ENCODE measurements around the gene GRM5.

Gene GRM5

DNA sequence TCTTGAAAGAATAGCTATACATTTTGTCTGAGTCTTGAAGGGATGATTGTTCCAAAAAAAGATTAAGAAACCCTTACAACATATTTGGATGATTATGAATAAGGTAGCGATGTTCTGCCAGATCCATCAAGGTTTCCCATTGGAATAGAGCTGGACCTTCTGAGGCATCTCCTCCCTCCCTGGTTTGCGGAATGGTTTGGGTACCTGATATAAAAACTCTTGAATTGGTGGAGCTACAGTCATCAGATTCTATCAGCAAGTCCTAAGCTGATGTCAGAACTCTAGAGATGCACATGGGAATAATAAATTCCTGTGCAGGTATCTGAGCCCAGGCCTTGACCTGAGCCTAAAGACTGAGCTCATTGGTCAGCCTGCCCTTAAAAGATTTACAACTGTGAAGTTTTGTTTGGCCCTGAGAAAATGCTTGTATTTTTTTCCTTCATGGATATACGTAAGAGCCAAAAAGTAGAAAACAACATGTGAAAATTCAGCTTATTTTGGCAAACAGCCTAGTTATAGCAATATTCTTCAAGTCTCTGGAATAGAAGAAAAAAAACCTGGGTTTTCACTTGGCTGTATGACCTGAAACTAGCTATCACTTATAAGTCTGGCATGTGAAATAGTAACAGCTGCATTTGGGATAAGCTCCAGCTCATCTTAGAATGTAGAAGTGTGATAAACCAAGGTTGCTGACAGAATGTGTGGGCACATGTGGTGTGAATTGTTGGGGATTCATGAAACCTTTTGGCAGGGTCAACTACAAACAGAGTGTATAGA is 462.5 kb downstream of the GRM5 start:
- Histone ChIP-seq H3K27me3 (replicated peaks; ENCODE audit: control insufficient read depth, insufficient read depth, low read length) (no peaks in the 10 kb centered on the region), H3K9ac (ENCODE audit: low read length) (no peak overlapping the region), H3K9me3 (ENCODE audit: control insufficient read depth, low read length) (peaks cover 3% of the 10 kb centered on the region), H3K4me1 (ENCODE audit: control insufficient read depth, insufficient read depth, low read length) (peaks cover 21% of the 10 kb centered on the region), H3K36me3 (ENCODE audit: control insufficient read depth, insufficient read depth, low read length, severe bottlenecking) (no peaks in the 10 kb centered on the region), H3K4me3 (ENCODE audit: low read length) (no peak overlapping the region)
- peak; percentile 17 for DNase-seq (ENCODE audit: low read depth)

DNA sequence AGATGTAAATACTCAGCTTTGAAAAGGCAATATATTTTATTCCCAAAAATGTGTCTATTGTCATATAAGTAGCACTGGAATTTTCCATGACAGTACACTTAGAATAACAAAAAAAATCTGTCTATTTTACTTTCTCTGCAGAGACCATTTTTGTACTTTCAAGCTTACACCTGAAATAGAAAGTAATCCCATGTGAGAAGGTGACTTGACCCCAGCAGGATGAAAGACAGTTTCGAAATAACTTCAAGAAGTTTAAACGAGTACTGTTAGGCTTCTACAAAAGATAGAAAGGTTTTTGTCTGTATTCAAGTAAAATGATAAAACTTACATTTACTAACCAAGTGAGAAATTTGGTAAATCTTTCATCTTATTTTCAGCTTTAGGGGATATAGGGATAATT is 468.4 kb downstream of the GRM5 start:
- Histone ChIP-seq H3K36me3 (ENCODE audit: control insufficient read depth, insufficient read depth, low read length, severe bottlenecking) (no peaks in the 10 kb centered on the region), H3K9me3 (ENCODE audit: control insufficient read depth, low read length) (no peaks in the 10 kb centered on the region), H3K4me1 (ENCODE audit: control insufficient read depth, insufficient read depth, low read length) (no peaks in the 10 kb centered on the region), H3K9ac (ENCODE audit: low read length) (no peak overlapping the region), H3K4me3 (ENCODE audit: low read length) (no peak overlapping the region), H3K27me3 (replicated peaks; ENCODE audit: control insufficient read depth, insufficient read depth, low read length) (no peaks in the 10 kb centered on the region)
- DNase-seq (ENCODE audit: low read depth), result no peak

DNA sequence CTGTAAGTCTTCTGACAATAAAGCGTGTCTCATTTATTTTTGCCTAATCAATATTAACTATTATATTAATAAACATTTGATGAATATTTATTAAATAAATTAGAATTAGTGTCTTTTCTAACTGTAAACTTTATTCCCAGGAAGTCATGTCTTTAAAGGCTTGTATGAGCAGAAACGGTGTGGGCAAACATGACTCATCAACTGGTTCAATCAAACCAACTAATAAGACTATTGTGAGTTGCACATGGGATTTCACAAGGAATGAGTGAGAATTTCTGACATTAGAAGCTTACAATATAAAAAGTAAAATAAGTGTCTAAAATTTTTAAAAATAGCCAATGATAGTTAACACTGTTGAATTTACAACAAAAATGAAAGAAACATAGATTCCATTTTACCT is 469.0 kb downstream of the GRM5 start:
- Histone ChIP-seq H3K4me1 (ENCODE audit: control insufficient read depth, insufficient read depth, low read length) (no peaks in the 10 kb centered on the region), H3K4me3 (ENCODE audit: low read length) (no peak overlapping the region), H3K9me3 (ENCODE audit: control insufficient read depth, low read length) (no peaks in the 10 kb centered on the region), H3K36me3 (ENCODE audit: control insufficient read depth, insufficient read depth, low read length, severe bottlenecking) (no peaks in the 10 kb centered on the region), H3K9ac (ENCODE audit: low read length) (no peak overlapping the region), H3K27me3 (replicated peaks; ENCODE audit: control insufficient read depth, insufficient read depth, low read length) (no peaks in the 10 kb centered on the region)
- DNase-seq (ENCODE audit: low read depth), result no peak

DNA sequence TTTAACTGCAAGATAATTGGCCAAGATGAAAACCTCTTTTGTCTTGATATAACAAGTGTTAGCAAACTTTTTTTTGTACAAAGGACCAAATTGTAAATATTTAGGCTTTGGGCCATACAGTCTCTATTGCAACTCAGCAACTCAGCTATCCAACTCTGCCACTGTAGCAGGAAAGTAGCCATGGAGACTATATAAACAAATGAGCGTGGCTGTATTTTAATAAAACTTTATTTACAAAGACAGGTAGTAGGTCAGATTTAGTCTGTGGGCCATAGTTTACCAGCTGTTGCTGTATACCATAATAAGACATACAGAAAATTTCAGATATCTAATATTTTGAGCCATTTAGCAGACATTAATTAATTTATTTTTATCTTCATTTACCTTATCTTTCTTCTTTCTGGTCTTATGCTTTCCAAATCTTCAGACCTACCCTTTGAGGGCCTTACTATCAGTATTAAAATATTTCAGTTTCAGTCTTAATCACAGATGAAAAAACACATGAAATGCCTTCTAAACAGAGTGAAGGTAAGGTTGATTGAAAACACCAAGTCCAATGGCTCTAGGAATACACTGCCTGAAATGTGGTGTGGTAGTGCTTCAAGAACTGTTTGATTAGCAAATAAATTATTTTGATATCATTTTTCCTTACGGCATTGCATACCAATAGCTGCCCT is 471.4 kb downstream of the GRM5 start:
- no peaks in the 10 kb centered on the region for H3K4me1 ChIP-seq (ENCODE audit: control insufficient read depth, insufficient read depth, low read length)
- H3K9ac ChIP-seq (ENCODE audit: low read length), result no peak overlapping the region
- no peak overlapping the region for H3K4me3 ChIP-seq (ENCODE audit: low read length)

DNA sequence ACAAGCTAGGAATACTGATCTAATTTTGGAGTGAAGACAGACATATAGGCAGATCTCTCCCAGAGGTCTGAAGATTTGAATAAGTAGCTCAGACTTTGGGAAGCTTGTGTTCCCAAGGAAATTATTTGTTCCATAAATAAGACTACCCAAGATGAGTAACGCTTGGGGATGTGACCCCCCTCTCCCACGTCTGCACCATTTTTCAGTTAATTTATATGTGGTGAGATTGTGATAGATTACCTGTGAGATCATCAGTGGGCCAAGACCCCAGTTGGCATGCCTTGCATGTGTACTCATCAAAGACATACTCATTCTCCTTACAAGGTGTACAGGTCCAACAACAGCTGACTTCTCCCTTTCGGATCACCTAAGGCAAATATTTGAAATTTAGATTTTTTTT is 475.4 kb downstream of the GRM5 start:
- H3K4me1 ChIP-seq (ENCODE audit: control insufficient read depth, insufficient read depth, low read length), result no peaks in the 10 kb centered on the region
- no peak for DNase-seq (ENCODE audit: low read depth)
- no peaks in the 10 kb centered on the region for H3K9me3 ChIP-seq (ENCODE audit: control insufficient read depth, low read length)
- H3K27me3 ChIP-seq (replicated peaks; ENCODE audit: control insufficient read depth, insufficient read depth, low read length), result no peaks in the 10 kb centered on the region
- H3K9ac ChIP-seq (ENCODE audit: low read length), result no peak overlapping the region
- H3K36me3 ChIP-seq (ENCODE audit: control insufficient read depth, insufficient read depth, low read length, severe bottlenecking), result no peaks in the 10 kb centered on the region
- H3K4me3 ChIP-seq (ENCODE audit: low read length), result no peak overlapping the region

More for the DNA sequence above, 471.4 kb downstream of the GRM5 start:
- H3K9me3 ChIP-seq (ENCODE audit: control insufficient read depth, low read length), result no peaks in the 10 kb centered on the region
- H3K36me3 ChIP-seq (ENCODE audit: control insufficient read depth, insufficient read depth, low read length, severe bottlenecking), result no peaks in the 10 kb centered on the region
- H3K27me3 ChIP-seq (replicated peaks; ENCODE audit: control insufficient read depth, insufficient read depth, low read length), result no peaks in the 10 kb centered on the region
- no peak for DNase-seq (ENCODE audit: low read depth)

DNA sequence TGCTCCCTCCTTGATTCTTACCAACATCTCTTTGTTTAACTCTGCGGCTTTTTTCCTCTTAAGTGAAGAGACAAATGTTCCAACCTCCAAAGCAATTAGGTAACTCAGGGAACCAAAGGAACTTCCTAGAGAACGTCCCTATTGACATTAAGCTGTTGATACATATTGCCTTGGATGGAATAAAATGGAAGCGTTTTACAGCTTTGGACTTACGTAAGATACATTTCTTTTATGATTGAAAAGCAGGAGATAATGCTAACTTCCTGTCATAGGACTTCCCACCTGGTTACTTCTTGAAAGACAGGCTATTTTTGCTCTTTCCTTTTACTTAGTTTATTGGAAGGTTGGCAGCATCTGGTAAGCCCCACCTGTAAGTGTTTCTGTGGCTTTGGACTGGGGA is 482.5 kb downstream of the GRM5 start:
- no peaks in the 10 kb centered on the region for H3K27me3 ChIP-seq (replicated peaks; ENCODE audit: control insufficient read depth, insufficient read depth, low read length)
- no peak for DNase-seq (ENCODE audit: low read depth)

DNA sequence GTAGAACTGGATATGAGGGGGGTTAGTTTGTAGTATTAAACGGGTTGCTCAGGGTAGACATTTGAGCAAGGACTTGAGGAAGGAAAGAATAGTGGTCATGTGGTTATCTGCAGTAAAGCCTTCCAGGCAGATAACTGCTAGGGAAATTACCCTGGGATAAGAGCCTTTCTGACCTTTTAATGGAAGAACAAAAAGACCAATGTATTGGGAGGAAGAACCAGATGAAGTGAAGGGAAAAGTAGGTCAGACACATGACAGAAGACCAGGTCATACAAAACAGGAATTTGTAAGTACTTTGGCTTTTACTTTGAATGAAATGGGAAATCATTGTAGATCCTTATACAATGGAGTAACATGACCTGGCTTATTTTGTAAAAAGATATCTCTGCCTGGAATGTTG is 486.3 kb downstream of the GRM5 start:
- Histone ChIP-seq H3K27me3 (replicated peaks; ENCODE audit: control insufficient read depth, insufficient read depth, low read length) (no peaks in the 10 kb centered on the region), H3K9me3 (ENCODE audit: control insufficient read depth, low read length) (no peaks in the 10 kb centered on the region), H3K4me1 (ENCODE audit: control insufficient read depth, insufficient read depth, low read length) (no peaks in the 10 kb centered on the region), H3K4me3 (ENCODE audit: low read length) (no peak overlapping the region), H3K36me3 (ENCODE audit: control insufficient read depth, insufficient read depth, low read length, severe bottlenecking) (no peaks in the 10 kb centered on the region), H3K9ac (ENCODE audit: low read length) (no peak overlapping the region)
- DNase-seq (ENCODE audit: low read depth), result no peak

More for the DNA sequence above, 482.5 kb downstream of the GRM5 start:
- Histone ChIP-seq H3K4me3 (ENCODE audit: low read length) (no peak overlapping the region), H3K4me1 (ENCODE audit: control insufficient read depth, insufficient read depth, low read length) (no peaks in the 10 kb centered on the region), H3K9me3 (ENCODE audit: control insufficient read depth, low read length) (no peaks in the 10 kb centered on the region), H3K9ac (ENCODE audit: low read length) (no peak overlapping the region), H3K36me3 (ENCODE audit: control insufficient read depth, insufficient read depth, low read length, severe bottlenecking) (no peaks in the 10 kb centered on the region)

DNA sequence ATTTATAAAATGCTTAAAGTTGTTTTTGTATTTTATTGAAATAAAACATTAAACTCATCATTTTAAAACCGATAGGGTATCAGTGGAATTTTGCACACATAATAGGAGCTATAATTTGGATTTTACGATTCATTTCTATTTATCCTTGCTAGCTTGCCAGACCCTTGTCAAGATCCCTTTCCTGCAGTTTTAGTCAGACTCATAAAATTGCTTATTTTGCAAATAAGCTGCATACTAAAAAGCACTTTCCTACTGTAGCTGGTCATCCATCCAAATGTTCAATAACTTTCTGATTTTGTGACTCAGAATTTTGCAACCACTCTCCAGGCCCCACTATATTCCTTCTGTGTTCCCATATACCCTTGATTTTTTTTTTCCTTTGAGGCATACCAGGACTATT is 489.0 kb downstream of the GRM5 start:
- H3K4me1 ChIP-seq (ENCODE audit: control insufficient read depth, insufficient read depth, low read length), result no peaks in the 10 kb centered on the region
- no peak for DNase-seq (ENCODE audit: low read depth)
- H3K27me3 ChIP-seq (replicated peaks; ENCODE audit: control insufficient read depth, insufficient read depth, low read length), result no peaks in the 10 kb centered on the region
- H3K9me3 ChIP-seq (ENCODE audit: control insufficient read depth, low read length), result no peaks in the 10 kb centered on the region
- H3K9ac ChIP-seq (ENCODE audit: low read length), result no peak overlapping the region
- no peaks in the 10 kb centered on the region for H3K36me3 ChIP-seq (ENCODE audit: control insufficient read depth, insufficient read depth, low read length, severe bottlenecking)
- no peak overlapping the region for H3K4me3 ChIP-seq (ENCODE audit: low read length)

DNA sequence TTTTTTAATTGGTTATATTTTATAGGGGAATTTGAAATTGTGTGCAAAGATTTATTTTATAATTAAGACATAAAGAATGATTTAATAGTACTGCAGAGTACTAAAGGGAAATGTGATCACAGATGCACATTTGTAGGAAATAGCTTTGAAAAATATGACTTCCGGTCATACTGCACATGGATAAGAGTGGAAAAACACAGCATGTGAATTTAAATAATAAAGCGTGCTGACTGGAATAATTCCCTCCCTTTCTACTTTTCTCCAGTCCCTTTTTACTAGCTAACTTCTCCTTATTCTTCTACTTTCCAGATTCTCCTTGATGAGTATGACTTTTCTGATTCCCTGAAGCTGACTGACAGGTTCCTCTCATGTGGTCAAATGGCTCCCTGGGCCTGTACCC is 489.9 kb downstream of the GRM5 start:
- no peak overlapping the region for H3K9ac ChIP-seq (ENCODE audit: low read length)
- no peaks in the 10 kb centered on the region for H3K27me3 ChIP-seq (replicated peaks; ENCODE audit: control insufficient read depth, insufficient read depth, low read length)
- no peaks in the 10 kb centered on the region for H3K36me3 ChIP-seq (ENCODE audit: control insufficient read depth, insufficient read depth, low read length, severe bottlenecking)
- no peaks in the 10 kb centered on the region for H3K4me1 ChIP-seq (ENCODE audit: control insufficient read depth, insufficient read depth, low read length)
- H3K9me3 ChIP-seq (ENCODE audit: control insufficient read depth, low read length), result no peaks in the 10 kb centered on the region
- no peak for DNase-seq (ENCODE audit: low read depth)
- no peak overlapping the region for H3K4me3 ChIP-seq (ENCODE audit: low read length)

DNA sequence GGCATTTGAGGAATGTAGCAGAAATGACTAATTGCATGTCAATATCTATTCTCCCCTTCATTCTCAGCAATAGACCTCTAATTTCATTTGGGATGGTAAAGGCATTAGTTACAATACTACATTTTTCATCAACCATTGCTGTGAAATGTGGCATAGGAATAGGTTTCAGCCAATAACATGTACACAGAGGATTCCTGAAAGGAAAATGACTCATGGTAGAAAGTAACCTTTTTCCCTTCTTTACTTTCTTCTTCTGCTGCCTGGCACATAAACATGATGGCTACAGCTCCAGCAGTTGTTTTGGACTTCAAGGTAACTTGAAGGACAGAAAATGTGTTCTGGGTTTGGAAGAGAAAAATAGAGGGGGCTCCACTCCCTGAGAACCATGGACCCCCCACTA is 496.4 kb downstream of the GRM5 start:
- DNase-seq (ENCODE audit: low read depth), result no peak
- Histone ChIP-seq H3K4me1 (ENCODE audit: control insufficient read depth, insufficient read depth, low read length) (no peaks in the 10 kb centered on the region), H3K27me3 (replicated peaks; ENCODE audit: control insufficient read depth, insufficient read depth, low read length) (no peaks in the 10 kb centered on the region), H3K4me3 (ENCODE audit: low read length) (no peak overlapping the region), H3K9ac (ENCODE audit: low read length) (no peak overlapping the region), H3K36me3 (ENCODE audit: control insufficient read depth, insufficient read depth, low read length, severe bottlenecking) (no peaks in the 10 kb centered on the region), H3K9me3 (ENCODE audit: control insufficient read depth, low read length) (no peaks in the 10 kb centered on the region)

DNA sequence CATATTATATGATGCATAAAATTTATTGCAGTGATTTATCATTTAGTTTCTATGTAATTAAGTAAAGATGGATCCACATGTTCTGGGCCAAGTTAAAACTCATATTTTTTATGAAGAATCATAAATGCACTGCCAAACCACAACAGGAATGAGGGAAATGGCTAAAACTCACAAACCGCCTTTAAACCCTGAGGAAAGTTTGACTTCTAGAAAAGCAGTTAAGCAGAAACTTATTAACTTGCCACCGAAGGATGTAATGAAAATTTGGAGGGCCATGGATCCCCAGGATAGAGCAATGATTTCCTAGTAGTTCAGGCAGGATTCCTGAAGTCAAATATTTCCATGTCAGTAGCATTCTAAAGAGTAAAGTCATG is 510.0 kb downstream of the GRM5 start:
- Histone ChIP-seq H3K9ac (ENCODE audit: low read length) (peak overlapping the region; percentile 51), H3K9me3 (ENCODE audit: control insufficient read depth, low read length) (no peaks in the 10 kb centered on the region), H3K27me3 (replicated peaks; ENCODE audit: control insufficient read depth, insufficient read depth, low read length) (no peaks in the 10 kb centered on the region), H3K4me1 (ENCODE audit: control insufficient read depth, insufficient read depth, low read length) (peaks cover 30% of the 10 kb centered on the region), H3K4me3 (ENCODE audit: low read length) (peak overlapping the region; percentile 49), H3K36me3 (ENCODE audit: control insufficient read depth, insufficient read depth, low read length, severe bottlenecking) (no peaks in the 10 kb centered on the region)
- DNase-seq (ENCODE audit: low read depth), result peak; percentile 62
